Transverse colon (tissue), 4 donors: ENCODE results near the gene TBC1D10B. TPM values are rescaled to one million over a fixed set of nuclear protein-coding genes. Genes with fewer than 3 reads are reported as not detected.

ENCODE experiments used
- DNase-seq: peaks from one replicate; pipeline ENCODE4 v3.0.0-alpha.2; 2019
- H3K27ac ChIP-seq, 4 donors: fragments of 200-600 bp; sonication (generic); 2 replicates each; pipeline ENCODE4 v1.5.1; 2016 to 2018; ENCODE audit warnings: inconsistent platforms in 4 of 4
- H3K27me3 ChIP-seq: fragments of 200-600 bp; sonication (generic); 2 replicates; pipeline ENCODE4 v1.5.1; 2017; ENCODE audit warnings: inconsistent platforms
- H3K36me3 ChIP-seq, 4 donors: fragments of 200-600 bp; sonication (generic); 2 replicates each; pipeline ENCODE4 v1.5.1; 2017 to 2019; ENCODE audit warnings: inconsistent platforms in 4 of 4
- H3K4me1 ChIP-seq, 4 donors: fragments of 200-600 bp; sonication (generic); 2 replicates each; pipeline ENCODE4 v1.5.1; 2017 to 2020; ENCODE audit warnings: inconsistent platforms in 4 of 4
- H3K4me3 ChIP-seq, 4 donors: fragments of 200-600 bp; sonication (generic); 1 replicate in 1 of 4; 2 replicates in 3 of 4; pipeline versions ENCODE4 v1.5.1 to v1.6.1; 2017 to 2019; ENCODE audit warnings: inconsistent platforms in 4 of 4
- H3K9me3 ChIP-seq, 2 donors: fragments of 200-600 bp; sonication (generic); 2 replicates each; pipeline ENCODE4 v1.5.1; 2017 to 2019; ENCODE audit warnings: inconsistent platforms in 2 of 2
- EP300 ChIP-seq: sonication (generic); formaldehyde crosslinking; IDR thresholded peaks from one replicate; pipeline ENCODE4 v1.6.1; 2017; ENCODE audit warnings: antibody characterized with exemption, low read depth
- POLR2A ChIP-seq: fragments of 450-650 bp; IDR thresholded peaks from one replicate; pipeline ENCODE4 v1.6.1; 2016; ENCODE audit warnings: antibody characterized with exemption, mild to moderate bottlenecking, moderate library complexity
- POLR2AphosphoS5 ChIP-seq, 3 donors: sonication (generic); formaldehyde crosslinking; IDR thresholded peaks; one replicate each; pipeline ENCODE4 v1.6.1; 2016; ENCODE audit warnings: antibody characterized with exemption in 3 of 3
- WGBS, 2 donors: methylation state at CpG; one replicate each; pipeline ENCODE4 v1.1.5; 2018; ENCODE audit warnings: low coverage in 1 of 2; 5-methylcytosine and 5-hydroxymethylcytosine counted together
- in situ Hi-C, 4 donors: fragments of 200-750 bp; cut with MboI; loops; one replicate each; pipeline versions ENCODE4 v1.15.0 to v1.15.1; 2017; ENCODE audit warnings: low sequenced_read_pairs in 3 of 4, low pct_ligation_motif_present in 1 of 4, low pct_unique_long_range_greater_than_20kb in 1 of 4
- intact Hi-C: fragments of 100-400 bp; cut with DNase I; formaldehyde crosslinking; loops from one replicate; pipeline ENCODE4 v1.15.1; 2023; ENCODE audit warnings: low total_unique reads
- total RNA-seq, 4 donors: library from RNA; depleted of rRNA; stranded (reverse); fragments of >200 nt; gene quantifications; one replicate each; pipeline ENCODE4 v1.1.0, GENCODE V29; 2016
- TF ChIP-seq, protein P1 (sequence below), 5 experiments: fragments of 200-600 bp in 3 of 5; fragments of 450-650 bp in 2 of 5; sonication (generic) in 3 of 5; IDR thresholded peaks; 1 replicate in 2 of 5; 2 replicates in 3 of 5; pipeline ENCODE4 v1.5.1; 2016 to 2017; ENCODE audit warnings: antibody characterized with exemption in 5 of 5, inconsistent platforms in 3 of 5, mild to moderate bottlenecking in 2 of 5, moderate library complexity in 1 of 5

TBC1D10B gene
- total RNA-seq, 4 donors from 2014 or later = 32.5 to 62.9 (median 40.3) TPM

DNA sequence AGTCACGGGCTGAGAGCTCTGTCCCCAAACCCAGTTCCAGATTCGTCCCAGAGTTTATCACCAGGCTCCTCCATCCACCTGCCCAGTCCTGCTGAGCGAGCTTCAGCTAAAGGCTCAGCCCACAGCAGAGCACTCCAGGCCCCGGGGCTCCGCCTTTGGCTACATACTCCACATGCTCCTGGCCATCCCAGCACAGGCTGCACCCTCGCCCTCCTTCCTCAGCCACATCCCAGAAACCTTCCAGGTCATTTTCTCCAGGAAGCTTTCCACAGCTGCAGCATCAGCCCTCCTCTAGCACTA lies 10.5 kb downstream of the TBC1D10B start:
- no peaks in the 10 kb centered on the region for H3K27me3 ChIP-seq
- peaks cover 8 to 16% (median 10%) of the 10 kb centered on the region in 4 donors for H3K4me1 ChIP-seq
- DNase-seq = no peak
- no peaks in the 10 kb centered on the region for H3K9me3 ChIP-seq
- in situ Hi-C loops = no loop called here
- WGBS, 2 donors = 79% methylated on average over 6 of the region's 6 CpGs; no CpG with 5 or more reads in 1 of the 2 donors
- H3K4me3 ChIP-seq = no peak overlapping the region
- intact Hi-C loops = no loop called here
- H3K27ac ChIP-seq = no peak overlapping the region
- H3K36me3 ChIP-seq = peaks cover 0 to 16% (median 6%) of the 10 kb centered on the region in 4 donors
- TF ChIP-seq, protein P1, sequence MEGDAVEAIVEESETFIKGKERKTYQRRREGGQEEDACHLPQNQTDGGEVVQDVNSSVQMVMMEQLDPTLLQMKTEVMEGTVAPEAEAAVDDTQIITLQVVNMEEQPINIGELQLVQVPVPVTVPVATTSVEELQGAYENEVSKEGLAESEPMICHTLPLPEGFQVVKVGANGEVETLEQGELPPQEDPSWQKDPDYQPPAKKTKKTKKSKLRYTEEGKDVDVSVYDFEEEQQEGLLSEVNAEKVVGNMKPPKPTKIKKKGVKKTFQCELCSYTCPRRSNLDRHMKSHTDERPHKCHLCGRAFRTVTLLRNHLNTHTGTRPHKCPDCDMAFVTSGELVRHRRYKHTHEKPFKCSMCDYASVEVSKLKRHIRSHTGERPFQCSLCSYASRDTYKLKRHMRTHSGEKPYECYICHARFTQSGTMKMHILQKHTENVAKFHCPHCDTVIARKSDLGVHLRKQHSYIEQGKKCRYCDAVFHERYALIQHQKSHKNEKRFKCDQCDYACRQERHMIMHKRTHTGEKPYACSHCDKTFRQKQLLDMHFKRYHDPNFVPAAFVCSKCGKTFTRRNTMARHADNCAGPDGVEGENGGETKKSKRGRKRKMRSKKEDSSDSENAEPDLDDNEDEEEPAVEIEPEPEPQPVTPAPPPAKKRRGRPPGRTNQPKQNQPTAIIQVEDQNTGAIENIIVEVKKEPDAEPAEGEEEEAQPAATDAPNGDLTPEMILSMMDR (IDR thresholded peaks at IDR 0.05) = no peak
- no peak for TF ChIP-seq POLR2AphosphoS5 (IDR thresholded peaks at IDR 0.05)
- TF ChIP-seq EP300 = no peak
- no peak for TF ChIP-seq POLR2A

DNA sequence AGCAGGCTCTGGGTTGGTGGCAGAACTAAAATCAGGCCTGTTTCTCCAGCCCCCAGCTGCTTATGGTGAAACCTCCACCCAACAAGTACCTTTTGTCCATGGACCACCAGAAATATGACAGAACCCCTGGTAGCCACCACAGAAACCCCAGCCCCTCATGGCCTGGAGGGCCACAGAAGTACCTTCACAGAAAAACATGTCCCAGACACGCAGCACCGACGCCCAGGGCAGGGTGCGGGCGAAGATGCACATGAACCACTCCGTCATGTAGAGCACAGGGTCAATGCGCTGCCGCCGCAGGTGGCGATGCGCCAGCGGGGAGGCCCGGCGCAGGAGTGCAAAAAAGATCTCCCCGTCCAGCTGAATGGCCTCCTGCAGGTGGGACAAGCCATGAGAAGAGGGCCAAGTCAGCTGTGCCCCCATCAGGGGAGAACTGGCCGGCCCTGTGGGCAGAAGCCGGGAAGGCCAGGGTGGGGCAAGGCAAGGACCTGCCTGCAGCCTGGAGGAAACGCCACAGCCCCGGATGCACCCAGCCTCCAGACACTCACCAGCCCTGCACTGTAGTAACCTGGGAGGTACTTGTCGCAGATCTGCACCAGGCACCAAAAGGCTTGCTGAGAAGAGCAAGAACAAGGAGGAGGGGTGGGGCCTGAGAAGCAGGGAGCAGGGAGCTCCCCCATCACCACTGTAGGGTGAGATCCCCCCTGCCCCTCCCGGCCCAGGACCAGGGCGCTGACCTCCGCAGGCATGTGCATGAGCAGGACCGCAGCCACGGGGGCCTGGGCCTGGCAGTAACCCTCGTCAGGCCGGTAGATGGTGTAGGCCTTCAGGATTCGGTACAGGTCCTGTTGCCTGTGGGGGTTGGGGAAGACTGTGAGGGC lies 11.1 kb downstream of the TBC1D10B start:
- Histone ChIP-seq H3K9me3 (no peaks in the 10 kb centered on the region), H3K4me3 (no peak overlapping the region), H3K4me1 (peaks cover 9 to 21% (median 14%) of the 10 kb centered on the region in 4 donors), H3K27ac (no peak overlapping the region), H3K27me3 (no peaks in the 10 kb centered on the region), H3K36me3 (peaks cover 0 to 11% (median 3%) of the 10 kb centered on the region in 4 donors)
- DNase-seq = no peak
- intact Hi-C loops = no loop called here
- TF ChIP-seq, protein P1 (IDR thresholded peaks at IDR 0.05) = no peak
- TF ChIP-seq EP300 (no peak), POLR2A (no peak), POLR2AphosphoS5 (IDR thresholded peaks at IDR 0.05) (no peak)
- in situ Hi-C loops = no loop called here
- 87 to 94% methylated on average over 7 to 23 of the region's 28 CpGs for WGBS, 2 donors

DNA sequence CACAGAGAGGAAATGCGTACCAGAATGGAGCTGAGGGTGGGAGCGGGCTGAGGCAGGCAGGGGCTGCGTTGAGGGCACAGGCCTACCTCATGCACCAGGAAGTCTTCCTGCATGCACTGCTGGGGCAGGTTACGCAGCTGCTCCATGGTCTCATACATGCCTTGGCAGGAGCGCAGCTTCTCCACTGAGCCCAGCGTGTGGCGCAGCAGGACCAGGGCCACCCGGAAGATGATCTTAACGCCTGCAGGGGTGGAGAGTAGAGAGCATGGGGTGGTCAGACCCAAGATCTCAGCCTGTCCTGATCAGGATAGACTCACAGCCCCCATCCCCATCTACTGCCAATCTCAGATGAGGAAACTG lies 11.7 kb downstream of the TBC1D10B start:
- no peak for TF ChIP-seq EP300
- no peak for TF ChIP-seq POLR2AphosphoS5 (IDR thresholded peaks at IDR 0.05)
- no peak for TF ChIP-seq POLR2A
- TF ChIP-seq, protein P1 (IDR thresholded peaks at IDR 0.05) = no peak
- in situ Hi-C loops = no loop called here
- H3K4me1 ChIP-seq = peaks cover 16 to 27% (median 20%) of the 10 kb centered on the region in 4 donors
- peaks cover 0 to 11% (median 3%) of the 10 kb centered on the region in 4 donors for H3K36me3 ChIP-seq
- no peak overlapping the region for H3K27ac ChIP-seq
- DNase-seq = no peak
- no peaks in the 10 kb centered on the region for H3K27me3 ChIP-seq
- no peak overlapping the region for H3K4me3 ChIP-seq
- no peaks in the 10 kb centered on the region for H3K9me3 ChIP-seq
- 91% methylated on average over 8 of the region's 9 CpGs; no CpG with 5 or more reads in 1 of the 2 donors for WGBS, 2 donors
- intact Hi-C loops = no loop called here

DNA sequence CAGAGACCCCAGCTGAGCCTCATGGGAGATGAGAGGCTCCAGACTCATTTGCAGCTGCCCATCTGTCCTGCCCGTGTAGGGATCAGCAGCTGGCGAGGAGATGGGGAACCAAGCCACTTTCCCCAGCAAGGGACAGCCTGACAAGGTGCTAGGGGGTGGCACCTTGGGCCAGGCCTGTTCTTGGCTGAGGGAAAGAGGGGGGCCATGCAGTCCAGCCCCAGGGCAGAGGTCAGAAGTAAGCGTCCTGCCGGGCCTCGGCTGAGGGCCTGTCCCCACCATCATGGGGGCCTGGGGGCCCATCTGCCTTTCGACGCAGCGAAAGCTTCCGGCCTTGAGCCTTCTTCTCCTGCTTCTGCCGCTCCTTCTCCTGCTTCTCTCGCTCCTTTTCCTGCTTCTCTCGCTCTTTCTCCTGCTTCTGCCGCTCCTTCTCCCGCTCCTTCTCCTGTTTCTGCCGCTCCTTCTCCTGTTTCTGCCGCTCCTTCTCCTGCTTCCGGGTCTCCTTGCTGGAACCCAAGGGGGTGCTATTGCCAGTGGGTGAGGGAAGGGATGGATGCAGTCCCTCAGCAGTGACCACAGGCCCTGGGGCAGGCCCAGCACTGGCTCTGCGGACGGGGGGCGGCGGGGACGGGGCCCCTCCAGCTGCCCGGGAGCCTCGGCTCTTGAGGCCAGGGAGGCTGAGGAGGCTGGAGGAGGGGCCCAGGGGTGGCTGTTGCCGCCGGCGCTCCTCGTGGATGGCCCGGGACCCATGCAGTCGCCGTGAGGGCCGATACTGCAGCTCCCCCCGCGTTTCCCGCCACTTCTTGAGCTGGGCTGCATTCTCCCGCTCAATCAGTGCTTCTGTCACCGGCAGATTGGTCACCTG lies 12.3 kb downstream of the TBC1D10B start:
- Histone ChIP-seq H3K9me3 (no peaks in the 10 kb centered on the region), H3K4me3 (no peak overlapping the region), H3K27ac (peak overlapping the region in 1 of 4 donors; percentile 94), H3K4me1 (peaks cover 20 to 33% (median 24%) of the 10 kb centered on the region in 4 donors), H3K27me3 (no peaks in the 10 kb centered on the region), H3K36me3 (peaks cover 0 to 13% (median 4%) of the 10 kb centered on the region in 4 donors)
- DNase-seq = no peak
- intact Hi-C loops = no loop called here
- WGBS, 2 donors = 83 to 85% methylated on average over 9 to 25 of the region's 37 CpGs
- TF ChIP-seq POLR2A (no peak), EP300 (no peak), POLR2AphosphoS5 (IDR thresholded peaks at IDR 0.05) (no peak)
- TF ChIP-seq, protein P1 (IDR thresholded peaks at IDR 0.05) = no peak
- in situ Hi-C loops = no loop called here
